ENCODE results near the gene STRA8.
A peak's percentile ranks its signal among the peaks of the same experiment; 100 is the strongest.

Gene STRA8

GRCh38 chr7:135201350-135201749 is 32.3 kb upstream of the STRA8 start:
- TF ChIP-seq CTCF (conservative IDR thresholded peaks at IDR 0.05; ENCODE audit: control insufficient read depth, insufficient read depth, low read depth, low read length): no peak
- no peak for DNase-seq (ENCODE audit: low read depth)
- no peak overlapping the region for H3K4me3 ChIP-seq (ENCODE audit: control insufficient read depth, low read depth, low read length)

GRCh38 chr7:135204341-135204749 is 29.3 kb upstream of the STRA8 start:
- TF ChIP-seq CTCF (conservative IDR thresholded peaks at IDR 0.05; ENCODE audit: control insufficient read depth, insufficient read depth, low read depth, low read length): no peak
- peak; percentile 88 for DNase-seq (ENCODE audit: low read depth)
- no peak overlapping the region for H3K4me3 ChIP-seq (ENCODE audit: control insufficient read depth, low read depth, low read length)

GRCh38 chr7:135204876-135205275 is 28.8 kb upstream of the STRA8 start:
- H3K4me3 ChIP-seq (ENCODE audit: control insufficient read depth, low read depth, low read length): no peak overlapping the region
- no peak for DNase-seq (ENCODE audit: low read depth)
- TF ChIP-seq CTCF (conservative IDR thresholded peaks at IDR 0.05; ENCODE audit: control insufficient read depth, insufficient read depth, low read depth, low read length): no peak

- no peak for DNase-seq (ENCODE audit: low read depth)
Measured at GRCh38 chr7:135205850-135206249, 27.8 kb upstream of the STRA8 start.

GRCh38 chr7:135206941-135207391 is 26.7 kb upstream of the STRA8 start:
- DNase-seq (ENCODE audit: low read depth): no peak
- H3K4me3 ChIP-seq (ENCODE audit: control insufficient read depth, low read depth, low read length): no peak overlapping the region
- TF ChIP-seq CTCF (conservative IDR thresholded peaks at IDR 0.05; ENCODE audit: control insufficient read depth, insufficient read depth, low read depth, low read length): no peak

More at GRCh38 chr7:135205850-135206249, 27.8 kb upstream of the STRA8 start:
- H3K4me3 ChIP-seq (ENCODE audit: control insufficient read depth, low read depth, low read length): no peak overlapping the region
- no peak for TF ChIP-seq CTCF (conservative IDR thresholded peaks at IDR 0.05; ENCODE audit: control insufficient read depth, insufficient read depth, low read depth, low read length)

GRCh38 chr7:135207406-135208101 is 26.1 kb upstream of the STRA8 start:
- no peak overlapping the region for H3K4me3 ChIP-seq (ENCODE audit: control insufficient read depth, low read depth, low read length)
- DNase-seq (ENCODE audit: low read depth): no peak
- no peak for TF ChIP-seq CTCF (conservative IDR thresholded peaks at IDR 0.05; ENCODE audit: control insufficient read depth, insufficient read depth, low read depth, low read length)

Data from fibroblast of mammary gland (primary cell).